WERI-Rb-1 (cell line): ENCODE data around the gene ISCU.

ENCODE experiments used
- DNase-seq: peaks from one replicate; pipeline ENCODE4 v3.0.0-alpha.2; 2020
- H3K27ac ChIP-seq: fragments of 250-450 bp; sonication (Bioruptor Pico); 2 replicates; pipeline ENCODE4 v1.5.1; 2020; ENCODE audit warnings: mild to moderate bottlenecking, moderate library complexity
- H3K27me3 ChIP-seq: fragments of 250-450 bp; sonication (Bioruptor Pico); 2 replicates; pipeline ENCODE4 v1.5.1; 2021; ENCODE audit warnings: mild to moderate bottlenecking, low read depth, moderate library complexity; ENCODE audit not compliant: insufficient read depth, severe bottlenecking
- H3K36me3 ChIP-seq: fragments of 250-450 bp; sonication (Bioruptor Pico); 2 replicates; pipeline ENCODE4 v1.5.1; 2020; ENCODE audit warnings: mild to moderate bottlenecking, moderate library complexity
- H3K4me3 ChIP-seq: 2 replicates; pipeline ENCODE4 v1.5.1; 2011; ENCODE audit warnings: low read depth, mild to moderate bottlenecking, control low read depth, low read length
- H3K9me3 ChIP-seq: fragments of 250-450 bp; sonication (Bioruptor Pico); 2 replicates; pipeline ENCODE4 v1.5.1; 2021; ENCODE audit warnings: mild to moderate bottlenecking, moderate library complexity; ENCODE audit not compliant: severe bottlenecking
- CTCF ChIP-seq: IDR thresholded peaks from 2 replicates; pipeline ENCODE4 v1.5.1; 2011; ENCODE audit warnings: low read depth, mild to moderate bottlenecking, control low read depth, inconsistent platforms, low read length

ISCU gene

GRCh38 chr12:108525681-108526080, 36.7 kb upstream of the ISCU start:
- H3K4me3 ChIP-seq, result no peak overlapping the region
- no peak for DNase-seq

GRCh38 chr12:108526482-108527165, 35.8 kb upstream of the ISCU start:
- Histone ChIP-seq H3K9me3 (no peaks in the 10 kb centered on the region), H3K4me3 (no peak overlapping the region), H3K27me3 (no peaks in the 10 kb centered on the region), H3K27ac (no peak overlapping the region), H3K36me3 (peaks cover 95% of the 10 kb centered on the region)
- DNase-seq, result no peak
- no peak for TF ChIP-seq CTCF

More at GRCh38 chr12:108525681-108526080, 36.7 kb upstream of the ISCU start:
- no peak for TF ChIP-seq CTCF
- Histone ChIP-seq H3K9me3 (no peaks in the 10 kb centered on the region), H3K27ac (no peak overlapping the region), H3K36me3 (peaks cover 95% of the 10 kb centered on the region), H3K27me3 (no peaks in the 10 kb centered on the region)

- no peak for DNase-seq
- no peak for TF ChIP-seq CTCF
- H3K36me3 ChIP-seq, result peaks cover 95% of the 10 kb centered on the region
- H3K27me3 ChIP-seq, result no peaks in the 10 kb centered on the region
- H3K9me3 ChIP-seq, result no peaks in the 10 kb centered on the region
- no peak overlapping the region for H3K4me3 ChIP-seq
- H3K27ac ChIP-seq, result no peak overlapping the region
Observed at GRCh38 chr12:108527166-108527496, 35.3 kb upstream of the ISCU start.

- H3K9me3 ChIP-seq, result no peaks in the 10 kb centered on the region
Observed at GRCh38 chr12:108530161-108530560, 32.2 kb upstream of the ISCU start.

GRCh38 chr12:108531929-108532848, 30.2 kb upstream of the ISCU start:
- TF ChIP-seq CTCF, result no peak
- no peaks in the 10 kb centered on the region for H3K9me3 ChIP-seq
- H3K27ac ChIP-seq, result no peak overlapping the region
- no peak for DNase-seq
- peaks cover 88% of the 10 kb centered on the region for H3K36me3 ChIP-seq
- H3K27me3 ChIP-seq, result no peaks in the 10 kb centered on the region
- no peak overlapping the region for H3K4me3 ChIP-seq

More at GRCh38 chr12:108530161-108530560, 32.2 kb upstream of the ISCU start:
- no peak overlapping the region for H3K4me3 ChIP-seq
- H3K27me3 ChIP-seq, result no peaks in the 10 kb centered on the region
- no peak for DNase-seq
- TF ChIP-seq CTCF, result no peak
- H3K36me3 ChIP-seq, result peaks cover 91% of the 10 kb centered on the region
- H3K27ac ChIP-seq, result no peak overlapping the region
